GM12892 (cell line): ENCODE measurements around the gene CYTH1.
A peak's percentile ranks its signal among the peaks of the same experiment; 100 is the strongest.

Experiments used
- DNase-seq: peaks from one replicate; pipeline ENCODE4 v3.0.0; 2011; ENCODE audit not compliant: insufficient read length
- FAIRE-seq: peaks from 2 replicates; lab custom pipeline; 2011; peaks lifted over from hg19 to GRCh38; lab: Jason Lieb, UNC
- POLR2A ChIP-seq: IDR thresholded peaks from 2 replicates; pipeline ENCODE4 v1.6.1; 2011; ENCODE audit warnings: low read depth, low read length, control low read depth
- POLR2AphosphoS5 ChIP-seq: IDR thresholded peaks from 2 replicates; pipeline ENCODE4 v1.6.1; 2011; ENCODE audit warnings: low read depth, low read length, control low read depth
- TAF1 ChIP-seq: IDR thresholded peaks from 2 replicates; pipeline ENCODE4 v1.6.1; 2011; ENCODE audit warnings: low read depth, mild to moderate bottlenecking, control low read depth, low read length, borderline replicate concordance

Gene CYTH1

DNA sequence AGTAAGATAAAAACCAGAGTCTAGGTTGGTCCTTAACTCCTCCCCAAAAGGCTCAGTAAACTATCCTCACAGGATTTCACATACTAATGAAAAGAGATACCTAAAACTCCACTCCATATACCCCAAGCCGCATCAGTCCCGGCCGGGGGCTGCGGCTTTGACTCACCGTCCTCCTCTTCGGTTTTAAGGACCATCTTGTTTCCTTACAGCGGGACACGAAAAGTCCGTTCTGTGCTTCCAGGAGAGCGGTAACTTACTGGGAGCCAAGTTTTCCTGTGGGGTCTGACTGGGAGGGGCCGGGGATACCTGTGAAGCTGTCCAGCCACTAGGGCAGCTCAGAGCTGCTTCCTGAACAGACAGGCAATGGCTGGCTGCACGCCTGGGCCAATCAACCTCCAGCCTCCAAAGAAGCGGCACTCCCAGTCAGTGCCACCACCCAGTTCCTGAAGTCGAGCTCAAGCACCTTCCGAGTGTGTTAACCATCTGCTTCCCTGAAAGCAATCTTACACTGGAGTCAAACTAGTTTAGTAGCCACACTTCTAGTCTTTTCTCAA, 45.5 kb downstream of the CYTH1 start:
- TF ChIP-seq TAF1 (peak; percentile 21; the same call in 1 of the 2 replicates), POLR2A (peak; percentile 68), POLR2AphosphoS5 (no peak; the same call in none of the 2 replicates)
- no peak for DNase-seq
- FAIRE-seq: peak; percentile 93

DNA sequence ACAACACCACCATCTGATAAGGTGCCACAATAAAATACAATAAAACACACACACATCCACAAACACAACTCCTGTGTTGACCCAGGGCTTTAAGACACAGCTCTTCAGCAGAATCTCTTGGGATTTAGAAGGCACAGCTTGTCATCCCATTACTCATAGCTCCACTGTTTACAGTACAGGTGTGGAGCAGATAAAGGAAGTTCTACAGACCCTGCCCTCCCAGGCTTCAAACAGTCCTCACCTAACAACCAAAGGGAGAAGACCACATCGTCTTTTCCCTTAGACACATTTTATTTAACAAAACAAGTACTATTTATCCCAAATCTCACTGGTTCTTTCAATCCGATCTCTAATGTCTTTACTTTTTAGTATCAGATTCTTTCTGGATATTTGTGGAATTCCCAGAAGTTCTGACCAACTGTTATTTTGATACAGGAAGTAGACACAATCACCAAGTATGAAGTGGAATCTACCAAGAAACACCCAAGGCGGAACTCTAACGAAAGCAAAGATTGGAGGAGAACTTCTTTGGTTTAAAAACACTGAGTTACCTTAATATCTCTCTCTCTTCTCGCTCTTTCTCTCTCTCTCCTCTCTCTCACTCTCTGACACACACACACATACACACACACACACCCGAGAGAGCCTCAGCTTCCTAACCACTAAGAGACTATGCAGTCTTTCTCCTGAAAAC, 46.1 kb downstream of the CYTH1 start:
- FAIRE-seq: no peak
- 0 out of 2 replicates have a peak, but pooled peaks have one; percentile 16 for TF ChIP-seq TAF1
- no peak for TF ChIP-seq POLR2A
- DNase-seq: no peak

DNA sequence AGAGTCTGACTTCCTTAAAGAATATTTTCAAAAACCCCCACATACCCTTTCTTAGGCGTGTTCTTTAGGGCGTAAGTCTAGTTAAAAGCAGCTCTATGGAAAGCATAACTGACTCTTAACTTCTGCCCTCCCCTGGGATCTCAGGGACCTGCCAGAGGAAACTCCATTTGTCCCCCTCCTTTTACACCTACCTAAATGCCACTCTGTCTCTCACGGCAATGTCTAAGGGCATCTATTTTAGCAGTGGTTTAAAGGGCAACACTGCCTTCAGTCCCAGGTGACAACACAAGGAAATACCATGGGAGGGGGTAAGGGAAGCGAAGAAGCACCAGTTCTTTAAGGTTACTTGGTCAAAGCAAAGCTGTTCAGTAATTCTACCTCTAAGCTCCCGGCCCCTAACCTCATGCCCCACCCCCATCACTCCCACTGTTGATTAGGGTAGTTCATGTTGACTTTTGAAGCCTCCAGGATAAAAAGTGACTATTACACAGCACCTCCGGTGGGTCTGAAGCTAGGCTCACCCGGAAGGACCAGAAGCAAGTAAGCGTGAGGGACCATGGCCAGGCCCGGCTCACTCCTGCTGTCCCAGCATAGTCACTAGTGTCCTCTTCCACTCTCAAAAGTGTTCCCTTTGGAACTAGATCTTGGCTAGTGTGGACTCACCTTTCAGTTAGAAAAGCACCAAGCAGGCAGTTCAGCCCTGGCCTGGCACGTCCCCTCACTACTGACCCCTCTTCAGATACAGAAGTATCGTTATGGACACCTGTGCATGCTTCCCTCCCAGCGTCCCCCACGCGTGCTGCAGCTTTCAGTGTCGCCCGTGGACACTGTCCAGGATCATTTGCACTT, 47.1 kb downstream of the CYTH1 start:
- FAIRE-seq: peak; percentile 62
- no peak for DNase-seq
- TF ChIP-seq POLR2A (peak; percentile 60; the same call in 1 of the 2 replicates), TAF1 (no peak)

DNA sequence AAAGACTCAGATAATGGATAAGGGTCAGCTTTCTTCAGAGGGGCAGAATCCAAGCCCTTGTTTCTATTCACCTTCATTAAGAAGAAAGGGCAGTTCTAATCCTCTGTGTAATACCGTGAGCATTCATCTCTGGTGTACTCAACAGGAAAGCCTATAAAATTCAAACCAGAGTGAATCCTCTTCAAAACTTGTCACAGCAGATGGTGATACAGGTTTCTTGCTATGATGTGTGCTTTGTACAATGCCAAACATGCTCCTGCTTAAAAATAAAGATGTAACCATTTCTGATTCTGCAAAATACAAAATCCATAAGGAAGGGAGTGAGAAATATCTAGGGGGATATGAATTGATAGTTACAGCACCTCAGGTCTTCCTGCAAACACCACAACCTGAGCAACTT, 49.7 kb downstream of the CYTH1 start:
- DNase-seq: no peak
- no peak for TF ChIP-seq TAF1
- TF ChIP-seq POLR2AphosphoS5: no peak
- no peak for TF ChIP-seq POLR2A
- no peak for FAIRE-seq

DNA sequence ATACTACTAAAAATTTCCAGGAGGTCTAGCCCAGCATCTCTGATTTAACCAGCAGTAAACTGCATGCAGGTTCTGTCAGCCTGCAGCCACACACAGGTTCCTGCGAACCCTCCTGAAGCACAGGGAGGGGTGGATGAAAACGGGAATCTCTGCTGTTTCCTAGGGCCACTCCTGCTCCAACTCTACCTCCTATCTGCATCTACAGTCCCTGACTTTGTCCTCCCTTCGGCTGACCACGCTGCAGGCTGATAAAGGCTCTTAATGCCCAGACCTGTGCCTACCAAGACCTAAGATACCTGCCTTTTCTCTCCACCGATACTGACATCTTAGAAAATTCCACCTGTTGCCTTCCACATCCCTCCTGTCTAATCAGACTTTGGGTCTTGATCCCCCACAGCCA, 50.2 kb downstream of the CYTH1 start:
- no peak for FAIRE-seq
- TF ChIP-seq POLR2A (peak; percentile 19; the same call in 1 of the 2 replicates), POLR2AphosphoS5 (no peak), TAF1 (no peak)
- DNase-seq: no peak

DNA sequence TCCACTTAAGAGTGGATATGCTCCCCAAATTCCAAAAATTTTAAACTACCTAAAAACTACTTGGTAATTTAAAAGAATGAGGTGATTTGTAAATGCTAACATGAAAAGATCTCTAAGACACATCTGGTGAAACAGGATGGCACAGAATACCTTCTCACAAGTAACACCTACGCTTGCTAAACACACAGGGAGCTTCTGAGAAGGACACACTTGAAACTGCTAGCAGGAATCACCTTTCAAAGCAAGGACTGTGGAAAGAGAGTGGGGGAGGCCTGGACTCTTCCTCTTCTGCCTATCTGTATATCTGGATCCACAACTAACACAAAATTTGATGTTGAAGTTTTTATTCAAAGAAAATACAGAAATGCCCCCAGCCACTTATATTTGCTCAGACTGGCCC, 52.4 kb downstream of the CYTH1 start:
- DNase-seq: no peak
- TF ChIP-seq POLR2AphosphoS5 (no peak), TAF1 (no peak), POLR2A (no peak)
- peak; percentile 77 for FAIRE-seq

DNA sequence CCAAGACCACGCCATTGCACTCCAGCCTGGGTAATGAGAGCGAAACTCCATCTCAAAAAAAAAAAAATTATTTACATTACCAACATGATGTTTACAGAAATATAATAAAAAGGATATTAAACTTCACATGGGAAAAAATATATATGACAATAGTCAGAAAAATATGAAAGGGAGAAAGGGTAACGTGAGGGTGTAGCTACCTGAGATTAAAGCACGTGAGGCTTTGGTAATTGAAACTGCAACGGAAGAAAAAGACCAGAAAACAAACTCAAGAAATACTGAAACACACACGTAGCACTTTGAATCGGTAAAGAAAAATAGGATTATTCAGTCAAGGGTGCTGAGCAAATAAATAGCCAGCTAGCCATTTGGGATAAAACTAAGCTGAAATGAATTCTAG, 53.6 kb downstream of the CYTH1 start:
- FAIRE-seq (peak; percentile 21), DNase-seq (no peak)
- TF ChIP-seq POLR2A: no peak
- TF ChIP-seq POLR2AphosphoS5: no peak

DNA sequence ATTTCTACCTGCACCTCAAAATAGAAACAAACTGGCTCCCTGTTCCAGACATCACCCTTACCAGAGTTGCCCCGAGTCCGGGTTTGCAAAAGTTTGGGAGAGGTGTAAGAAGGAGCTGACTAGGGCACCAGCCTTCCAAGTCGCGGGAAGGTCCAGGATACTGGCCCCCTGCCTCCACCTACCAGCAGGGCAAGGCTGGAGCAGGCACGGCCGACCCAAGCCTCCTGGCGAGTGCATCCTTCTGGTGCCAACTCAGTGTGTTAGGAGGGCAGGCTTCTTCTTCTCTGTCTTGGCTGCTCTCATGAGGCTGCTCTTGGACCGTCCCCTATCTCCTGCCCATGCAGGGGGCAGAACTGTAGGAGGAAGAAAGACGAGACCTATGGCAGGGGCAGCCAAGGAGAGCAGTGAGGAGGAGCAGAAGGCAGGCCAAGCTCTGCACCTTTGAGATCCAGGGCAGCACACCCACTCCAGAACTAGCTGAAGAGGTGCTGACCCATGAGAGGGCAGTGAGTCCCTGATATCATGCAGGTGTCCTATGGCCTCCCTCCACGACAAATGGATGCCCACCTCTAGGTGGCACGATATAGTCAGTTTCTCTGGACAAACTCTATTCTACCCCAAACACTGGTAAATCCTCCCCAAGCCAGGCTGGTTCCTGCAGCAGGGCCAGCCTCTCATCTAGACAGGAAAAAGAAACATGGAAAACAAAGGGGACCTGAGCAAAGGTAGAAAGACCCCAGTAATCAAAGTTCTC, 54.4 kb downstream of the CYTH1 start:
- FAIRE-seq: peak; percentile 77
- DNase-seq: no peak
- no peak for TF ChIP-seq POLR2AphosphoS5
- TF ChIP-seq TAF1: no peak
- no peak for TF ChIP-seq POLR2A

DNA sequence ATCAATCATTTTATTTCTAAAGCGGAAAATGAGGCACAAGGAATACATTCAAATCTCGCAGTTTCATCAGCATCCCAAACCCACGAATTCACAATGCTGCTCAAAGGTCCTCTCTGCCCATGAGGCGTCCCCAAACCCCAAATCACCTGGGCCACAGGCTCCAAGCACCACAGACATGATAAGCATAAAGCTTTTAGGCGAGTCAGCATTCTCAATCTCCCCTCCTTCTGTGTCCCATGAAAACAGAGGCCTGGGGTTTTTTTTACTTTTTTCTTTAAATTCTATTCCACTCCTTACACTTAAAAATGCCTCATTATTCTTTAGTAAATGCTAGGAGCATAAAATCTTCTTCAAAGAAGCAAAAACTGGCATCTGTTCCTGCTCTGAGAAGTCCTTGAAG, 55.0 kb downstream of the CYTH1 start:
- TF ChIP-seq POLR2AphosphoS5: 0 out of 2 replicates have a peak, but pooled peaks have one; percentile 3
- no peak for TF ChIP-seq TAF1
- no peak for TF ChIP-seq POLR2A
- FAIRE-seq (no peak), DNase-seq (no peak)

DNA sequence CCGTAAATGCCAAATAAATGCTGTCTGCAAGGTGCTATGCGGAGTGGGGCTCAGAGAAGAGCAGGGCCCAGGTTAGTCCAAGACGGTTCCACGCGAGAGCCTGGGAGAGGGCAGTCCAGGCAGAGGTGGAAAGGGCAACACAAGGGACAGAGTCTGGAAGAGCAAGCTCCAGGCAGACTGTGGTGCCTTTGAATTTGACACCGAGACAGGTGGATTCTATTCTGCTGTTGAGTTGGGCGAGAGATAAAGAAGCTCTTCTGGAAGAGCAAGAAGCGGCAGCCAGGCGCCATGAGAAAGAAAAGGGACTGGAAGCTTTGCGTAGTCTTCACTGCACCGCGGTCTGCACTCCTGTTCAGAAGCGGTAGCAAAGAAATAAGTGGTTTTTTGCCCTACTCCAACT, 55.6 kb downstream of the CYTH1 start:
- TF ChIP-seq POLR2A (no peak), TAF1 (no peak), POLR2AphosphoS5 (no peak)
- FAIRE-seq (no peak), DNase-seq (no peak)
